WTC11 (cell line): ENCODE data around the gene CCDC141. TPM values are rescaled to one million over a fixed set of nuclear protein-coding genes. Genes with fewer than 3 reads are reported as not detected.

Experiments
- ATAC-seq: fragments of 200-7000 bp; cut with Tn5 transposase; 2 replicates; pipeline ENCODE4 v1.10.0; 2021; ENCODE audit warnings: mild to moderate bottlenecking, moderate library complexity
- CTCF ChIA-PET: fragments of 300-600 bp; sonication (Branson Sonifier 250); formaldehyde crosslinking; loops from one replicate; lab custom pipeline; 2021; ENCODE audit warnings: antibody characterized with exemption; lab: Charles Lee
- POLR2A ChIA-PET: fragments of 350-600 bp; sonication (Branson Sonifier 250); formaldehyde crosslinking; loops from one replicate; lab custom pipeline; 2021; ENCODE audit warnings: antibody characterized with exemption; lab: Charles Lee
- DNase-seq: peaks from one replicate; pipeline ENCODE4 v3.0.0; 2021; ENCODE audit warnings: low spot score
- H3K27ac Mint-ChIP-seq: 2 replicates; pipeline ENCODE4 v1.8.0; 2021; ENCODE audit warnings: mixed read lengths
- H3K27me3 Mint-ChIP-seq: 2 replicates; pipeline ENCODE4 v1.8.0; 2021; ENCODE audit warnings: low read depth, mild to moderate bottlenecking, moderate library complexity, mixed read lengths
- H3K36me3 Mint-ChIP-seq: 2 replicates; pipeline ENCODE4 v1.8.0; 2021; ENCODE audit warnings: mixed read lengths
- H3K4me1 Mint-ChIP-seq: 2 replicates; pipeline ENCODE4 v1.8.0; 2022; ENCODE audit warnings: mixed read lengths
- H3K4me3 Mint-ChIP-seq: 2 replicates; pipeline ENCODE4 v1.8.0; 2021; ENCODE audit warnings: mild to moderate bottlenecking, moderate library complexity, mixed read lengths
- H3K9me3 Mint-ChIP-seq: 2 replicates; pipeline ENCODE4 v1.8.0; 2021; ENCODE audit warnings: mixed read lengths
- CREM ChIP-seq: sonication (generic); formaldehyde crosslinking; IDR thresholded peaks from 2 replicates; pipeline ENCODE4 v1.8.1; 2022; ENCODE audit warnings: mild to moderate bottlenecking, missing genetic modification reagents, moderate library complexity
- GABPB1 ChIP-seq: sonication (generic); formaldehyde crosslinking; IDR thresholded peaks from 2 replicates; pipeline ENCODE4 v1.8.1; 2023; ENCODE audit warnings: mild to moderate bottlenecking, missing genetic modification reagents
- GTF2I ChIP-seq: fragments of 250-450 bp; sonication (Bioruptor Pico); conservative IDR thresholded peaks from 2 replicates; pipeline ENCODE4 v1.4.0; 2021; ENCODE audit warnings: mild to moderate bottlenecking
- HMGA2 ChIP-seq: fragments of 250-450 bp; sonication (Bioruptor Pico); IDR thresholded peaks from 2 replicates; pipeline ENCODE4 v1.4.0; 2021; ENCODE audit warnings: mild to moderate bottlenecking, moderate library complexity
- KAT7 ChIP-seq: sonication (generic); formaldehyde crosslinking; IDR thresholded peaks from 2 replicates; pipeline ENCODE4 v1.8.1; 2023; ENCODE audit warnings: missing genetic modification reagents, mild to moderate bottlenecking, borderline replicate concordance
- NFE2L1 ChIP-seq: sonication (generic); formaldehyde crosslinking; IDR thresholded peaks from 2 replicates; pipeline ENCODE4 v1.8.1; 2023; ENCODE audit warnings: missing genetic modification reagents
- NR2C2 ChIP-seq: sonication (generic); formaldehyde crosslinking; IDR thresholded peaks from 2 replicates; pipeline ENCODE4 v1.8.0; 2022; ENCODE audit warnings: mild to moderate bottlenecking, missing genetic modification reagents
- RELA ChIP-seq: sonication (generic); formaldehyde crosslinking; IDR thresholded peaks from 2 replicates; pipeline ENCODE4 v1.8.1; 2022; ENCODE audit warnings: missing genetic modification reagents, mild to moderate bottlenecking, borderline replicate concordance
- SMAD3 ChIP-seq: sonication (generic); formaldehyde crosslinking; IDR thresholded peaks from 2 replicates; pipeline ENCODE4 v1.8.0; 2022; ENCODE audit warnings: missing genetic modification reagents, mild to moderate bottlenecking, borderline replicate concordance
- TCF7 ChIP-seq: sonication (generic); formaldehyde crosslinking; IDR thresholded peaks from 2 replicates; pipeline ENCODE4 v1.8.0; 2022; ENCODE audit warnings: mild to moderate bottlenecking, low read depth, missing genetic modification reagents, moderate library complexity
- ZNF219 ChIP-seq: sonication (generic); formaldehyde crosslinking; IDR thresholded peaks from 2 replicates; pipeline ENCODE4 v1.8.0; 2023; ENCODE audit warnings: missing genetic modification reagents, mild to moderate bottlenecking, borderline replicate concordance
- ZNF232 ChIP-seq: sonication (generic); formaldehyde crosslinking; IDR thresholded peaks from 2 replicates; pipeline ENCODE4 v1.8.0; 2022; ENCODE audit warnings: mild to moderate bottlenecking, missing genetic modification reagents
- total RNA-seq: library from RNA; stranded (reverse); gene quantifications from 3 replicates; pipeline ENCODE4 v1.2.3, GENCODE V29; 2021
- TF ChIP-seq, protein P1 (sequence below): sonication (generic); formaldehyde crosslinking; IDR thresholded peaks from 2 replicates; pipeline ENCODE4 v1.8.0; 2022; ENCODE audit warnings: mild to moderate bottlenecking, missing genetic modification reagents
- TF ChIP-seq, protein P2 (sequence below): sonication (generic); formaldehyde crosslinking; conservative IDR thresholded peaks from 2 replicates; pipeline ENCODE4 v1.8.1; 2022; ENCODE audit warnings: mild to moderate bottlenecking, missing genetic modification reagents
- TF ChIP-seq, protein P3 (sequence below): sonication (generic); formaldehyde crosslinking; IDR thresholded peaks from 2 replicates; pipeline ENCODE4 v1.8.1; 2023; ENCODE audit warnings: mild to moderate bottlenecking, missing genetic modification reagents, moderate library complexity
- TF ChIP-seq, protein P4 (sequence below): fragments of 250-450 bp; sonication (Bioruptor Pico); IDR thresholded peaks from 2 replicates; pipeline ENCODE4 v1.9.0; 2021; ENCODE audit warnings: mild to moderate bottlenecking
- TF ChIP-seq, protein P5 (sequence below): sonication (generic); formaldehyde crosslinking; IDR thresholded peaks from 2 replicates; pipeline ENCODE4 v1.8.0; 2022; ENCODE audit warnings: mild to moderate bottlenecking, missing genetic modification reagents
- TF ChIP-seq, protein P6 (sequence below): sonication (generic); formaldehyde crosslinking; IDR thresholded peaks from 2 replicates; pipeline ENCODE4 v1.8.1; 2022; ENCODE audit warnings: mild to moderate bottlenecking, moderate library complexity, missing genetic modification reagents
- TF ChIP-seq, protein P7 (sequence below): fragments of 250-450 bp; sonication (Bioruptor Pico); IDR thresholded peaks from 2 replicates; pipeline ENCODE4 v1.9.0; 2021; ENCODE audit warnings: moderate library complexity, mild to moderate bottlenecking, inconsistent platforms, borderline replicate concordance
- TF ChIP-seq, protein P8 (sequence below): sonication (generic); formaldehyde crosslinking; IDR thresholded peaks from 2 replicates; pipeline ENCODE4 v1.8.0; 2022; ENCODE audit warnings: missing genetic modification reagents
- TF ChIP-seq, protein P9 (sequence below): fragments of 250-450 bp; sonication (Bioruptor Pico); IDR thresholded peaks from 2 replicates; pipeline ENCODE4 v1.8.0; 2021; ENCODE audit warnings: mild to moderate bottlenecking

The CCDC141 gene
- total RNA-seq, 1 experiment from 2014 or later: 8.5 TPM

DNA sequence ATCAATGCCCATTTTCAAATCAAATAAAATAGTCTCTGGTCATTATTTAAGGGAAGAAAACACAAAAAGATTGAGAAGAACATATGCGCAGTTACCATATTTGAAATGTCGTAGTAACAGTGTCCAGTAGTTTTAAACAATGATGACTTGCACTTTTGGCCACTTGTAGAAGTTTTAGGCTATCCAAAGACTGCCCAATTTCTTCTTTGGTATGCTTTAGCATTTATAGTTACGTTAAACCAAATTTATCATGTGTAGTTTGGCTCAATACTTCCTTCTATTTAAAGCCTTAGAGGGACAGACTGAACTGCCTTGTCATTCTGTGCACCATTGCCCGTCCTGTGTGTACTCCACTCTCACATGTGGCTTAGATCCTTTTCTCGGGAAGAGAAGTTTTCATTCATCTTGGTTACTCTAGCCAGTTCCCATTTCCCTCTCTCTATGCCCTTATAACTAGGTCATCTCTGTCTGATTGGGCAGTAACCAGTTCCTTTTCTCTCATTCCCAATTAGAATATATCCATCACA, 157.9 kb downstream of the CCDC141 start:
- H3K9me3 Mint-ChIP-seq: no peaks in the 10 kb centered on the region
- no peaks in the 10 kb centered on the region for H3K36me3 Mint-ChIP-seq
- ChIA-PET CTCF (interaction anchor here (0.6 to 1.6 kb wide), 5 partner anchors 9 to 158 kb away, joined by 3 to 7 read pairs (median 5); no protein-coding TSS in a partner anchor), POLR2A (no interaction called here)
- H3K27ac Mint-ChIP-seq: no peak overlapping the region
- ATAC-seq (no peak), DNase-seq (no peak)
- peaks cover 24% of the 10 kb centered on the region for H3K4me1 Mint-ChIP-seq
- no peak overlapping the region for H3K4me3 Mint-ChIP-seq
- no peak for TF ChIP-seq NFE2L1
- TF ChIP-seq GABPB1 (CRISPR knock-in tag): no peak
- no peak for TF ChIP-seq NR2C2
- TF ChIP-seq, protein P1, sequence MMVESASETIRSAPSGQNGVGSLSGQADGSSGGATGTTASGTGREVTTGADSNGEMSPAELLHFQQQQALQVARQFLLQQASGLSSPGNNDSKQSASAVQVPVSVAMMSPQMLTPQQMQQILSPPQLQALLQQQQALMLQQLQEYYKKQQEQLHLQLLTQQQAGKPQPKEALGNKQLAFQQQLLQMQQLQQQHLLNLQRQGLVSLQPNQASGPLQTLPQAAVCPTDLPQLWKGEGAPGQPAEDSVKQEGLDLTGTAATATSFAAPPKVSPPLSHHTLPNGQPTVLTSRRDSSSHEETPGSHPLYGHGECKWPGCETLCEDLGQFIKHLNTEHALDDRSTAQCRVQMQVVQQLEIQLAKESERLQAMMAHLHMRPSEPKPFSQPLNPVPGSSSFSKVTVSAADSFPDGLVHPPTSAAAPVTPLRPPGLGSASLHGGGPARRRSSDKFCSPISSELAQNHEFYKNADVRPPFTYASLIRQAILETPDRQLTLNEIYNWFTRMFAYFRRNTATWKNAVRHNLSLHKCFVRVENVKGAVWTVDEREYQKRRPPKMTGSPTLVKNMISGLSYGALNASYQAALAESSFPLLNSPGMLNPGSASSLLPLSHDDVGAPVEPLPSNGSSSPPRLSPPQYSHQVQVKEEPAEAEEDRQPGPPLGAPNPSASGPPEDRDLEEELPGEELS (CRISPR knock-in tag): no peak
- TF ChIP-seq HMGA2 (CRISPR knock-in tag): no peak
- TF ChIP-seq, protein P2, sequence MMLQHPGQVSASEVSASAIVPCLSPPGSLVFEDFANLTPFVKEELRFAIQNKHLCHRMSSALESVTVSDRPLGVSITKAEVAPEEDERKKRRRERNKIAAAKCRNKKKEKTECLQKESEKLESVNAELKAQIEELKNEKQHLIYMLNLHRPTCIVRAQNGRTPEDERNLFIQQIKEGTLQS (CRISPR knock-in tag): no peak
- TF ChIP-seq, protein P3, sequence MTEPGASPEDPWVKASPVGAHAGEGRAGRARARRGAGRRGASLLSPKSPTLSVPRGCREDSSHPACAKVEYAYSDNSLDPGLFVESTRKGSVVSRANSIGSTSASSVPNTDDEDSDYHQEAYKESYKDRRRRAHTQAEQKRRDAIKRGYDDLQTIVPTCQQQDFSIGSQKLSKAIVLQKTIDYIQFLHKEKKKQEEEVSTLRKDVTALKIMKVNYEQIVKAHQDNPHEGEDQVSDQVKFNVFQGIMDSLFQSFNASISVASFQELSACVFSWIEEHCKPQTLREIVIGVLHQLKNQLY: no peak
- no peak for TF ChIP-seq CREM (CRISPR knock-in tag)
- TF ChIP-seq, protein P4, sequence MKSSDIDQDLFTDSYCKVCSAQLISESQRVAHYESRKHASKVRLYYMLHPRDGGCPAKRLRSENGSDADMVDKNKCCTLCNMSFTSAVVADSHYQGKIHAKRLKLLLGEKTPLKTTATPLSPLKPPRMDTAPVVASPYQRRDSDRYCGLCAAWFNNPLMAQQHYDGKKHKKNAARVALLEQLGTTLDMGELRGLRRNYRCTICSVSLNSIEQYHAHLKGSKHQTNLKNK: no peak
- TF ChIP-seq, protein P5, sequence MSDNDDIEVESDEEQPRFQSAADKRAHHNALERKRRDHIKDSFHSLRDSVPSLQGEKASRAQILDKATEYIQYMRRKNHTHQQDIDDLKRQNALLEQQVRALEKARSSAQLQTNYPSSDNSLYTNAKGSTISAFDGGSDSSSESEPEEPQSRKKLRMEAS (CRISPR knock-in tag): no peak
- TF ChIP-seq ZNF219: no peak
- H3K27me3 Mint-ChIP-seq: no peaks in the 10 kb centered on the region

DNA sequence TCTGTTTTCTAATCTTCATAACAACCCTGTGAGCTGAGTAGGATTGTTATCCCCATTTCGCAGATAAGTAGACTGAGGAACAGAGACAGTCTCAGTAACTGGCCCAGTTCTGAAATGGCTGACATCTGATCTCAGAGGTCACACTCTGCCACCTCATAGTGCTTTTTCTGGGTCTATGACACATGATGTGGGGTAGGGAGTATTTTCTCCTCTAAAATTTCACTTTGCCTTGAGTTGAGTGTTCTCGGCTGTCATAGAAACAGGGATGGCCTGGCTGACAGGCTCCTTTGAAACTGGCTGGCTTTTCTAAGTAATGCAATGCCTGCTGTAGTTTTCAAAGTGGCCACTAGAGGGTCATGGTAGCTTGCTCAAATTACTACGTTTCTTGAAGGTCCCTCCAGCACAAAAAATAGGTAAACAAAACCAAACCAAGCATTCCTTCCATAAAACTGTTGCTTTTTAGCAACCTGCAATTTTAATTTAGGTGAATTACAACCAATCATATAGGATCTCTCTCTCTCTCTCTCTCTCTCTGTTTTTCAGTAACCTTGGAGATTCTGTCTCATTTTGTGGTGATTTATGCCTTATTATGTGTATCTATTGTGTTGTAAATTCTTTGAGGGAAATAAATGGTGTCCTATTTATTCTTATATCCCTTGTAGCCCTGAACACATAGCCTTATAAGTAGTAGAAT, 158.5 kb downstream of the CCDC141 start:
- peak; percentile 89 for ATAC-seq
- Mint-ChIP-seq H3K9me3 (no peaks in the 10 kb centered on the region), H3K27ac (no peak overlapping the region), H3K4me1 (peaks cover 24% of the 10 kb centered on the region), H3K4me3 (no peak overlapping the region), H3K36me3 (no peaks in the 10 kb centered on the region), H3K27me3 (no peaks in the 10 kb centered on the region)
- peak; percentile 75 for DNase-seq
- ChIA-PET POLR2A (interaction anchor here (0.7 kb wide), 1 partner anchor 15 kb away, joined by 3 read pairs; no protein-coding TSS in a partner anchor), CTCF (interaction anchor here (0.6 to 1.6 kb wide), 8 partner anchors 9 to 238 kb away, joined by 3 to 7 read pairs (median 4); no protein-coding TSS in a partner anchor)
- TF ChIP-seq TCF7 (CRISPR knock-in tag) (no peak), ZNF232 (CRISPR knock-in tag) (no peak), GTF2I (CRISPR knock-in tag) (peak; percentile 77; the same call in 1 of the 2 replicates), RELA (CRISPR knock-in tag) (no peak), HMGA2 (CRISPR knock-in tag) (no peak), KAT7 (CRISPR knock-in tag) (no peak), SMAD3 (CRISPR knock-in tag) (no peak)
- TF ChIP-seq, protein P6, sequence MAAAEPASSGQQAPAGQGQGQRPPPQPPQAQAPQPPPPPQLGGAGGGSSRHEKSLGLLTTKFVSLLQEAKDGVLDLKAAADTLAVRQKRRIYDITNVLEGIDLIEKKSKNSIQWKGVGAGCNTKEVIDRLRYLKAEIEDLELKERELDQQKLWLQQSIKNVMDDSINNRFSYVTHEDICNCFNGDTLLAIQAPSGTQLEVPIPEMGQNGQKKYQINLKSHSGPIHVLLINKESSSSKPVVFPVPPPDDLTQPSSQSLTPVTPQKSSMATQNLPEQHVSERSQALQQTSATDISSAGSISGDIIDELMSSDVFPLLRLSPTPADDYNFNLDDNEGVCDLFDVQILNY (CRISPR knock-in tag): no peak
- TF ChIP-seq, protein P7, sequence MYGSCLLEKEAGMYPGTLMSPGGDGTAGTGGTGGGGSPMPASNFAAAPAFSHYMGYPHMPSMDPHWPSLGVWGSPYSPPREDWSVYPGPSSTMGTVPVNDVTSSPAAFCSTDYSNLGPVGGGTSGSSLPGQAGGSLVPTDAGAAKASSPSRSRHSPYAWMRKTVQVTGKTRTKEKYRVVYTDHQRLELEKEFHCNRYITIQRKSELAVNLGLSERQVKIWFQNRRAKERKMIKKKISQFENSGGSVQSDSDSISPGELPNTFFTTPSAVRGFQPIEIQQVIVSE (CRISPR knock-in tag): no peak
- TF ChIP-seq, protein P8, sequence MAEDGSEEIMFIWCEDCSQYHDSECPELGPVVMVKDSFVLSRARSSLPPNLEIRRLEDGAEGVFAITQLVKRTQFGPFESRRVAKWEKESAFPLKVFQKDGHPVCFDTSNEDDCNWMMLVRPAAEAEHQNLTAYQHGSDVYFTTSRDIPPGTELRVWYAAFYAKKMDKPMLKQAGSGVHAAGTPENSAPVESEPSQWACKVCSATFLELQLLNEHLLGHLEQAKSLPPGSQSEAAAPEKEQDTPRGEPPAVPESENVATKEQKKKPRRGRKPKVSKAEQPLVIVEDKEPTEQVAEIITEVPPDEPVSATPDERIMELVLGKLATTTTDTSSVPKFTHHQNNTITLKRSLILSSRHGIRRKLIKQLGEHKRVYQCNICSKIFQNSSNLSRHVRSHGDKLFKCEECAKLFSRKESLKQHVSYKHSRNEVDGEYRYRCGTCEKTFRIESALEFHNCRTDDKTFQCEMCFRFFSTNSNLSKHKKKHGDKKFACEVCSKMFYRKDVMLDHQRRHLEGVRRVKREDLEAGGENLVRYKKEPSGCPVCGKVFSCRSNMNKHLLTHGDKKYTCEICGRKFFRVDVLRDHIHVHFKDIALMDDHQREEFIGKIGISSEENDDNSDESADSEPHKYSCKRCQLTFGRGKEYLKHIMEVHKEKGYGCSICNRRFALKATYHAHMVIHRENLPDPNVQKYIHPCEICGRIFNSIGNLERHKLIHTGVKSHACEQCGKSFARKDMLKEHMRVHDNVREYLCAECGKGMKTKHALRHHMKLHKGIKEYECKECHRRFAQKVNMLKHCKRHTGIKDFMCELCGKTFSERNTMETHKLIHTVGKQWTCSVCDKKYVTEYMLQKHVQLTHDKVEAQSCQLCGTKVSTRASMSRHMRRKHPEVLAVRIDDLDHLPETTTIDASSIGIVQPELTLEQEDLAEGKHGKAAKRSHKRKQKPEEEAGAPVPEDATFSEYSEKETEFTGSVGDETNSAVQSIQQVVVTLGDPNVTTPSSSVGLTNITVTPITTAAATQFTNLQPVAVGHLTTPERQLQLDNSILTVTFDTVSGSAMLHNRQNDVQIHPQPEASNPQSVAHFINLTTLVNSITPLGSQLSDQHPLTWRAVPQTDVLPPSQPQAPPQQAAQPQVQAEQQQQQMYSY (CRISPR knock-in tag): no peak
- TF ChIP-seq, protein P9, sequence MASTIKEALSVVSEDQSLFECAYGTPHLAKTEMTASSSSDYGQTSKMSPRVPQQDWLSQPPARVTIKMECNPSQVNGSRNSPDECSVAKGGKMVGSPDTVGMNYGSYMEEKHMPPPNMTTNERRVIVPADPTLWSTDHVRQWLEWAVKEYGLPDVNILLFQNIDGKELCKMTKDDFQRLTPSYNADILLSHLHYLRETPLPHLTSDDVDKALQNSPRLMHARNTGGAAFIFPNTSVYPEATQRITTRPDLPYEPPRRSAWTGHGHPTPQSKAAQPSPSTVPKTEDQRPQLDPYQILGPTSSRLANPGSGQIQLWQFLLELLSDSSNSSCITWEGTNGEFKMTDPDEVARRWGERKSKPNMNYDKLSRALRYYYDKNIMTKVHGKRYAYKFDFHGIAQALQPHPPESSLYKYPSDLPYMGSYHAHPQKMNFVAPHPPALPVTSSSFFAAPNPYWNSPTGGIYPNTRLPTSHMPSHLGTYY: no peak
